ENCODE measurements around the gene DARS1.

- no peak for TF ChIP-seq CTCF (IDR thresholded peaks at IDR 0.05)
- TF ChIP-seq POLR2A (IDR thresholded peaks at IDR 0.05): no peak
These were observed 38.0 kb upstream of the DARS1 start for GRCh38 chr2:136023416-136023815.

Data from breast epithelium (tissue), 3 donors.